Skeletal muscle tissue (tissue), 4 donors: ENCODE measurements around the gene PROCA1. TPM values are rescaled to one million over a fixed set of nuclear protein-coding genes. Genes with fewer than 3 reads are reported as not detected.

ENCODE experiments used
- H3K27ac ChIP-seq: one replicate; pipeline ENCODE4 v1.7.0; 2013; ENCODE audit warnings: mild to moderate bottlenecking, low read depth, low read length, inconsistent platforms
- H3K27me3 ChIP-seq, 3 donors: one replicate each; pipeline ENCODE4 v1.7.0; 2013; ENCODE audit warnings: low read length in 3 of 3; ENCODE audit not compliant: control insufficient read depth in 3 of 3, insufficient read depth in 3 of 3
- H3K36me3 ChIP-seq, 3 donors: one replicate each; pipeline ENCODE4 v1.7.0; 2013; ENCODE audit warnings: low read length in 3 of 3; ENCODE audit not compliant: control insufficient read depth in 3 of 3, insufficient read depth in 3 of 3
- H3K4me1 ChIP-seq, 3 donors: one replicate each; pipeline ENCODE4 v1.7.0; 2013; ENCODE audit warnings: low read length in 3 of 3, mild to moderate bottlenecking in 3 of 3; ENCODE audit not compliant: control insufficient read depth in 3 of 3, insufficient read depth in 3 of 3
- H3K4me3 ChIP-seq, 3 donors: one replicate each; pipeline ENCODE4 v1.7.0; 2013; ENCODE audit warnings: low read length in 3 of 3
- H3K9ac ChIP-seq, 3 donors: one replicate each; pipeline ENCODE4 v1.7.0; 2013; ENCODE audit warnings: low read length in 3 of 3, mild to moderate bottlenecking in 3 of 3, moderate library complexity in 2 of 3, low read depth in 1 of 3
- H3K9me3 ChIP-seq, 3 donors: one replicate each; pipeline ENCODE4 v1.7.0; 2013; ENCODE audit warnings: low read length in 3 of 3; ENCODE audit not compliant: control insufficient read depth in 3 of 3
- total RNA-seq: library from RNA; depleted of rRNA; stranded (reverse); fragments of >200 nt; gene quantifications from one replicate; pipeline ENCODE4 v1.2.3, GENCODE V29; 2014
- donor health status: Osteomylitis.

Gene PROCA1
- total RNA-seq, 1 donor from 2014 or later, result 0.52 TPM

DNA sequence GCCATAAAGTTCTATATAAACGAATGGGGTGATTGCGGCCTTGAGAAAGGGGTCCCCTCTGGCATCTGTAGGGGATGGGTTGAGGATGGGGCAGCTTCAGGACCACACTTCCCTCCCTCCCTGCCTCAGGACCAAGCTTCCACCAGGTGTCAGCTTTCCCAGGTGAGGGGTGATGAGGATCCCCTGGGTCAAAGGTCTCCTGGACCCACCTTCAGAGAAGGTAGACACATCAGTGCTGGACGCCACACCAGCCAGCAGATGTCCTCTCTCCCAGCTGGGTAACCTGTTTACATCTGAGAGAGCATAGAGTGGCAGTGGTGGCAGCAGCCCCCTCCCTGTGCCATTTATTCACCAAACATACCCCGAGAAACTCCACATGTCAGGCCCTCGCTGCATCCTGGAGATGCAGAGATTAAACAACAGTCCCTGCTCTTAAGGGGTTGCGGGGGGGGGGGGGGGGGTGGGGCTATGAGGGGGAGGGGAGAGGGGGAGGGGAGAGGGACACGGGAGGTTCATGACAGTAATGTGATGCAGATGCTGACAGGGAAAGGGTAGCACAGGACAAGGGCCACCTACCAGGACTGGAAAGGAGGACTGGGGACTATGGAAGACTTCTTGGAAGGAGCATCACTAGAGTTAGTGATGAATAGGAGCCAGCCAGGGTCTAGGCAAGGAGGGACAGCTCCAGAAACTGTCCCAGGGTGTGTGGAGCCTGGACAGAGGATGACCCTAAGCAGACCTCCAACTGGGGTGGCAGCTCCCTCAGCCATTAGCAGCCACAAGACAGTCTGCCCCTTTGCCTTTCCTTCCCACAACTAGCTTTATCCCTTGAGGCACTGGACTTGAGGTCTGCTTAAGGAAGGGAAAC lies 5.0 kb downstream of the PROCA1 start:
- H3K4me1 ChIP-seq, result peaks cover 7 to 9% (median 8%) of the 10 kb centered on the region in 3 donors
- no peaks in the 10 kb centered on the region for H3K9me3 ChIP-seq
- no peak overlapping the region for H3K4me3 ChIP-seq
- no peak overlapping the region for H3K27ac ChIP-seq
- peaks cover 21 to 30% (median 26%) of the 10 kb centered on the region in 3 donors for H3K36me3 ChIP-seq
- H3K27me3 ChIP-seq, result no peaks in the 10 kb centered on the region
- no peak overlapping the region for H3K9ac ChIP-seq

DNA sequence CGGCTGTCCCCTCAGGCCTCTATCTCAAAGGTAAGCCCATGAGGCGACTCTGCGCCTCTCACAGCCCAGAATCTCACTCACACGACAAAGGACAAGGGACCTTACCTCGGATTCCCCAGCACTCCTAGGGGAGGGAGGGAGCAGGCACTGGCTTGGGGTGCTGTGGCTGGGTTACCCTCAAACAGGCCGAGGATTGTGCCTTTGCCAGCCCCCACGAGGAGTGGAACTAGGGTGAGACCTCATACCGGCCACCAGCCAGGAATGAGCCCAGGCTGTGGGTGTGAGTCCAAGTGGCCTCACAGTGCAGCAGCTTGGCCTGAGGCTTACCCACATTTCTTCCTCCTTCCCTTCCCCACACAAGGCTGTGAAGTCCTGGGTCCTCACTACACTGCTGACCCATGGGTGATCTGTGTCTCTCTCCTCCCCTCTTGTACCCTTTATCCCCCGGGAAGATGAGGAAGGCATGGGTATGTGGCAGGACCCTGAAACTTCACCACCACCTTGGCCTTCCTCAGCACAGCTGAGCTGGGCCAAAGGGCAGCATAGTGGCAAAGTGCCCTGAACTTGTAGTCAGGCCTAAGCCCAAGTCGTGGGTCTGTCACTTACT lies 5.9 kb downstream of the PROCA1 start:
- Histone ChIP-seq H3K36me3 (peaks cover 29 to 39% (median 34%) of the 10 kb centered on the region in 3 donors), H3K27ac (no peak overlapping the region)

DNA sequence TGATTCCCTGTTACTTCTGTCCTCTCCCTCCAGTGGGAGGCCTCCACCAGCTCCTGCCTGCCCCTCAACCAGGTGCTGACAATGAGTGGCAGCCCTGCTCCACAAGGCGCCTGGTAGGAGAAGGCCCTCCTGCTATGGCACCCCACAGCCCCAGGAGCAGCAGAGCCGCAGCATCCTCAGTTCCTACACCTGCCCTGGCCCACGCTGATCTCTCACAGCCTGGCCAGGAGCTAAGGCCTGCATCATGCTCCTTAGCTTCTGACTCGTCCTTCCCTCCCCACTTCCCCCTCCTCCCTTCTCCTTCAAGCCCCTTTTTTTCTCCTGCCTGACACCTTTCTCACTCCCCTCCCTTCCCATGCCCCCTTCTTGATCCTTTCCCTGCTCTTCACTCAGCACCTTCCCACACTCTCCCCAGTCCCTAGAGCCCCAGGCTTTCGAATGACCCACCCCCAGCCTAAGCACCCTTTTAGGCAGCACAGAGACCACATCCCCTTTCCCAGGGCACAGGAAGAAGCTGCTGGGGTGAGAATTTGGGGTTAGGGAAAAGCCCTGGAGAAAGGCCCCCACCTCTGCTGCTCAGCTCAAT lies 6.5 kb downstream of the PROCA1 start:
- Histone ChIP-seq H3K27me3 (no peaks in the 10 kb centered on the region), H3K36me3 (peaks cover 36 to 45% (median 41%) of the 10 kb centered on the region in 3 donors), H3K9me3 (no peaks in the 10 kb centered on the region), H3K4me1 (peaks cover 0 to 2% (median 0%) of the 10 kb centered on the region in 3 donors), H3K4me3 (no peak overlapping the region), H3K9ac (no peak overlapping the region), H3K27ac (no peak overlapping the region)

More for the DNA sequence above, 5.9 kb downstream of the PROCA1 start:
- H3K4me1 ChIP-seq, result peaks cover 3 to 5% (median 4%) of the 10 kb centered on the region in 3 donors
- no peaks in the 10 kb centered on the region for H3K9me3 ChIP-seq
- H3K4me3 ChIP-seq, result no peak overlapping the region
- no peaks in the 10 kb centered on the region for H3K27me3 ChIP-seq
- no peak overlapping the region for H3K9ac ChIP-seq

DNA sequence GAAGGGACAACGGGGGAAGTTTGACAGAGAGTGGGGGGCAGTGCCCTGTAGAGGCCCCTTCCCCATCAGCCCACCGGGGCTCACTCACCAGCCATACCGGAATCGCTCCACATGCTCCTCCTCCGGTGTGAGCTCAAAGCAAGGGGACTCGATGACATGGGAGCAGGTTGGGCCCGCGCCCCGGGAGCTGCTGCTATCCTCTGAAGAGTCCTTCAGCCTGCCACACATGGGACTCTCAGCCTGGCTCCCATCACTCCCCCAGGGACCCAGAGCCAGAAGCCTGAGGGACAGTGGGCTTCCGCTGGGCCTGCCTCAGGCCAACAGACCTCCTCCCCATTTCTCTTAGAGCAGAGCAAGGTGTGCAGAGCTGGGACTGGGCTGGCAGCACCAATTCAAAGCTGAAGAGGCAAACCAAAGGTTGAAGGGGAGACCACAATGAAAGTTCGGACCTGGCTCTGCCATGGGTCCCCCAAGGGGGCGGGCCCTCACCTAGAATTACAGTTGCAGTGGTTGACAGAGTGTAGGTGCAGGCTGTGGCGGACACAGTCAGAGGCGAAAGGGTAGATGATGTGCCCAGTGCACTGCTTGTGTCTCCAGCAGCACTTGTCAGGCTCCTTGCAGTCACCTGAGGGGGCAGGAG lies 7.3 kb downstream of the PROCA1 start:
- Histone ChIP-seq H3K27me3 (no peaks in the 10 kb centered on the region), H3K9ac (no peak overlapping the region), H3K9me3 (no peaks in the 10 kb centered on the region), H3K36me3 (peaks cover 44 to 54% (median 49%) of the 10 kb centered on the region in 3 donors), H3K27ac (no peak overlapping the region), H3K4me3 (no peak overlapping the region), H3K4me1 (no peaks in the 10 kb centered on the region)

DNA sequence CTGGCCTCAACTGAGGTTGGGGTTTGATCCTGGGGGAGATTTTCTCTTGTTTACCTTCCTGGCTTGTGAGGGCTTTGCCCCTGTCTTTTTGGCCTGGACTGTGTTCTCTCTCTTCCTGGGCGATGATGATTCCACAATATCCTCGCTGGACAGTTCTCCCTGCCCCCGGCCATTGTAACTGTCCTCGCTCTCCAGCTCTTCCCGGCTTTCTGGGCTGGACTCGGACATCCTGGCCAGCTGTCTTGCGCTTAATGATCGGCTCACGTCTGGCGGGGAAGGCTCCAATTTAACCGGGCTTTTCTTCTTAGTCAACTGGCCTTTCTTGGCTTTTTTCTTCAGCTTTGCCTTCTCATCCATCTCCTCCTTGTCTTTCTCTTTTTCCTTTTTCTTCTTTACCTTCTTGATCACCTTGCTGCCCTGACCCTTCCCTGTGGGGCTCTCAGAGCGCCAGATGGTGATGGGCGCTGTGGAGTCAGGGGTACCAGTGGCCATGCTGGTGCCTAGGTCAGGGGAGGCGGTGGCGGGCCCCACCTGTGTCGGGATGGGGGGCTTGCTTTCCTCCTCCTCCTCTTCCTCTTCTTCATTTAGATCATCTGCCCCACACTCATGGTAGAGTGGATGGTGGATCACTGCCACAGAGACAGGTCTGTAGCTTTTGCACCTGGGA lies 8.0 kb downstream of the PROCA1 start:
- Histone ChIP-seq H3K4me1 (no peaks in the 10 kb centered on the region), H3K36me3 (peaks cover 51 to 60% (median 56%) of the 10 kb centered on the region in 3 donors), H3K9me3 (no peaks in the 10 kb centered on the region), H3K27ac (no peak overlapping the region), H3K4me3 (no peak overlapping the region), H3K27me3 (no peaks in the 10 kb centered on the region), H3K9ac (no peak overlapping the region)

DNA sequence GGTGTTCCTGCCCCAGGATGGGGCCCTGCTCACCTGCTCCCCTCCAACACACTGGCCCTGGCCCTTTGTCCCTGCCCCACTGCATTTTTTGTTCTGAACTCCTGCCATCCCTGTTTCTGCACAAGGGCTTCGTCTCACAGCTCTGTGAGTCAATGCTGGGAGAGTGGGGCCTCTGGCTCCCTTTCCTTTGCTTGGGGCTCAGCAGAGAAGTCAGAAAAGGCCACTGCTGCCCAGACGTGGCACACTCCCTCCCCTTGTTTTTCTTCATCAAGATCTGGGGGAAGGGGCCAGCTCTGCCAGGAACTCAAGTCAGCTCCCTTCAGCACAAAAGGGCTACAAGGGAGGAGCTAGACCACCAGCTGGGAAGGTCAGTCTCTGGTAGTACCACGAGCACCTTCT lies 8.9 kb downstream of the PROCA1 start:
- peaks cover 60 to 70% (median 65%) of the 10 kb centered on the region in 3 donors for H3K36me3 ChIP-seq
- no peaks in the 10 kb centered on the region for H3K4me1 ChIP-seq
- H3K27me3 ChIP-seq, result no peaks in the 10 kb centered on the region
- no peak overlapping the region for H3K9ac ChIP-seq
- no peak overlapping the region for H3K27ac ChIP-seq
- H3K4me3 ChIP-seq, result no peak overlapping the region
- no peaks in the 10 kb centered on the region for H3K9me3 ChIP-seq

DNA sequence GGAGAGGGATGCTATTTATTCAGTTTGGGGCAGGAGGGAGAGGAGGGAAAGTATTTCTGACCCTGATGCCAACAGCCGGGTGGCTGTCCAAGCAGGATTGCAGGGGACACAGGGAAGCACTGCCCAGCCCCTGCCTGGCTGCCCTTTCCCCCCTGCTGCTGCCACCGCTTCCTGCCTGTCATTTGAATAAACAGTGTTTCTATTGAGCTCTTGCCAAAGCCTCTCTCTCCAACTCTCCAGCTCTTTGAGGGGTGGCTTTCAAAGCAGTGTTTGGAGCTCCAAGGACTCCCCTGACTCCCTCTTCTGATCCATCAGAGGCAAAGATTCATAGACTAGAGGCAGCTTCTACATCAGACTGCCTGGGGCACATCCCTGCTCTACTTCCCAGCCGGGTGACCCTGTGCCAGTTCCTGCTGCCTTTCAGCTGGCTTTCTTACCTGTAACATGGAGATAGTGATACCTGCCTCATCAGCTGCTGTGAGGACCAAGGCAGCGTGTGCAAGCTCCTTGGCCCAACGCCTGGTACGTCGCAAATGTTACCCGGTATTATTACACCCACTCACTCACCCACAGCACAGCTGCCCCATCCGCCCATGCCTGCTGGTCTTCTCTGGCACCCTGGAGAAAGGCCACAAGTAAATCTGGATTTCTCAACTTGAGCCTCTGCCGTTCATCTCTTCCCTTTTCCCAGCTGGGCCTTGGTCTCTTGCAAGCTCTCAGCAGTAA lies 9.5 kb downstream of the PROCA1 start:
- Histone ChIP-seq H3K36me3 (peaks cover 66 to 75% (median 71%) of the 10 kb centered on the region in 3 donors), H3K27ac (no peak overlapping the region), H3K9ac (no peak overlapping the region), H3K4me3 (no peak overlapping the region), H3K4me1 (no peaks in the 10 kb centered on the region), H3K9me3 (no peaks in the 10 kb centered on the region), H3K27me3 (no peaks in the 10 kb centered on the region)

DNA sequence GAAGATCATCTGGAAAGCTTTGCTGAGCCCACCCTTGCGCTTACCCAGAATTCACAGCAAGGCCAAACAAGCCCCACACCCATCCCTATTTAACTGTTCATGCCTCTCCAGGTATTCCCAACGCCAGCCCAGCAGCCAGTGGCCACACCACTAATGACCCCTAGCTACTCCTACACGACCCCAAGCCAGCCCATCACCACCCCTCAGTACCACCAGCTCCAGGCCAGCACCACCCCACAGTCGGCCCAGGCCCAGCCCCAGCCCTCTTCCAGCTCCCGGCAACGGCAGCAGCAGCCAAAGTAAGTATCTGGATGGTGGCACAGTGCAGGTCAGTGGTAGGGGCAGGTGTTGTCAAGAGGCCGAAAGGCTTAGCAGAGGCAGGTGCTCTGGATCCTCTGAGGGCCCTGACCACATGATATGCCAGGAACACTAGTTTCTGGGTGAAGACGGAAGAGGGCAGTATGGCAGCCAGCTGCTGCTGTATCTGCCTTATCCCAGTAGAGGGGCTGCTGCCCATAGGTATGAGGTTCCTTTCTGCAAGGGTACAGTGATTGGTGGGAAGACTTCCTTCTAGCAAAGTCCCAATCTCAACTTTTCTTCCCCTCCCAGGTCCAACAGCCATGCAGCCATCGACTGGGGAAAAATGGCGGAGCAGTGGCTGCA lies 10.7 kb downstream of the PROCA1 start:
- Histone ChIP-seq H3K36me3 (peaks cover 76 to 84% (median 82%) of the 10 kb centered on the region in 3 donors), H3K9me3 (no peaks in the 10 kb centered on the region), H3K9ac (no peak overlapping the region), H3K27ac (no peak overlapping the region), H3K4me3 (no peak overlapping the region), H3K27me3 (no peaks in the 10 kb centered on the region), H3K4me1 (no peaks in the 10 kb centered on the region)

DNA sequence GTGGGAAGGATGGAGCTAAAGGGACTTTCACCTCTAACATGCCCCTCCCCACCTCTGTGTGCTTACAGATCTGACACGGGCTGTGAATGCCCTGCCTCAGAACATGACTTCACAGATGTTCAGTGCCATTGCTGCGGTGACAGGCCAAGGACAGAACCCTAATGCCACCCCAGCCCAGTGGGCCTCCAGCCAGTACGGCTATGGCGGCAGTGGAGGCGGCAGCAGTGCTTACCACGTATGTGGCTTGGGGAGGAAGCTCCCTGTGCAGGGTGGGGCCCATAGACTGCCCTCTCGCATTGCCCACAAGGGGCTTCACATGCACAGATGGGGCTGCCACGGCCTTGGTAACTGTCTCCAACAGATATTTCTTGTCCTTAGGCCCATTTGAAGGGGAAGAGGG lies 11.4 kb downstream of the PROCA1 start:
- Histone ChIP-seq H3K36me3 (peaks cover 83 to 89% (median 86%) of the 10 kb centered on the region in 3 donors), H3K27me3 (no peaks in the 10 kb centered on the region)

More for the DNA sequence above, 11.4 kb downstream of the PROCA1 start:
- Histone ChIP-seq H3K4me1 (no peaks in the 10 kb centered on the region), H3K9me3 (no peaks in the 10 kb centered on the region), H3K27ac (no peak overlapping the region), H3K9ac (no peak overlapping the region), H3K4me3 (no peak overlapping the region)
